Ascending aorta (tissue), 2 donors: ENCODE data around the gene VAV1. TPM values are rescaled to one million over a fixed set of nuclear protein-coding genes. Genes with fewer than 3 reads are reported as not detected.

Source experiments
- DNase-seq, 2 donors: peaks; one replicate each; pipeline ENCODE4 v3.0.0-alpha.2; 2019; ENCODE audit warnings: low spot score in 2 of 2
- H3K27ac ChIP-seq, 2 donors: fragments of 200-600 bp; sonication (generic); one replicate each; pipeline ENCODE4 v1.5.1; 2016 to 2017; ENCODE audit warnings: mild to moderate bottlenecking in 1 of 2
- H3K27me3 ChIP-seq: fragments of 200-600 bp; sonication (generic); one replicate; pipeline ENCODE4 v1.5.1; 2017
- H3K36me3 ChIP-seq, 2 donors: fragments of 200-600 bp; sonication (generic); one replicate each; pipeline ENCODE4 v1.5.1; 2016
- H3K4me1 ChIP-seq, 2 donors: fragments of 200-600 bp; sonication (generic); one replicate each; pipeline ENCODE4 v1.5.1; 2016 to 2017; ENCODE audit warnings: mild to moderate bottlenecking in 1 of 2
- H3K4me3 ChIP-seq, 2 donors: fragments of 200-600 bp; sonication (generic); one replicate each; pipeline ENCODE4 v1.5.1; 2016 to 2017; ENCODE audit warnings: mild to moderate bottlenecking in 1 of 2
- H3K9me3 ChIP-seq, 2 donors: fragments of 200-600 bp; sonication (generic); one replicate each; pipeline ENCODE4 v1.5.1; 2016
- CTCF ChIP-seq, 3 experiments: fragments of 200-600 bp in 2 of 3; fragments of 450-650 bp in 1 of 3; sonication (generic) in 2 of 3; IDR thresholded peaks; one replicate each; pipeline ENCODE4 v1.5.1; 2016 to 2019; ENCODE audit warnings: antibody characterized with exemption in 3 of 3, mild to moderate bottlenecking in 1 of 3, moderate library complexity in 1 of 3
- intact Hi-C: fragments of 100-400 bp; cut with DNase I; formaldehyde crosslinking; loops from one replicate; pipeline ENCODE4 v1.15.1; 2023
- total RNA-seq: library from RNA; depleted of rRNA; stranded (reverse); fragments of >200 nt; gene quantifications from one replicate; pipeline ENCODE4 v1.1.0, GENCODE V29; 2016

Gene VAV1
- total RNA-seq, 1 donor from 2014 or later, result 4.4 TPM

GRCh38 chr19:6812612-6813011, 40.1 kb downstream of the VAV1 start:
- intact Hi-C loops, result no loop called here
- H3K4me3 ChIP-seq, result no peak overlapping the region
- H3K9me3 ChIP-seq, result no peaks in the 10 kb centered on the region
- no peaks in the 10 kb centered on the region for H3K36me3 ChIP-seq
- no peaks in the 10 kb centered on the region for H3K27me3 ChIP-seq
- DNase-seq, result no peak
- H3K4me1 ChIP-seq, result no peaks in the 10 kb centered on the region
- TF ChIP-seq CTCF (IDR thresholded peaks at IDR 0.05), result no peak
- H3K27ac ChIP-seq, result no peak overlapping the region

GRCh38 chr19:6813659-6814058, 41.2 kb downstream of the VAV1 start:
- TF ChIP-seq CTCF (IDR thresholded peaks at IDR 0.05), result no peak
- H3K36me3 ChIP-seq, result no peaks in the 10 kb centered on the region
- no peak for DNase-seq
- intact Hi-C loops, result no loop called here
- no peaks in the 10 kb centered on the region for H3K4me1 ChIP-seq
- H3K27me3 ChIP-seq, result no peaks in the 10 kb centered on the region
- H3K9me3 ChIP-seq, result no peaks in the 10 kb centered on the region
- H3K27ac ChIP-seq, result no peak overlapping the region
- H3K4me3 ChIP-seq, result no peak overlapping the region

DNA sequence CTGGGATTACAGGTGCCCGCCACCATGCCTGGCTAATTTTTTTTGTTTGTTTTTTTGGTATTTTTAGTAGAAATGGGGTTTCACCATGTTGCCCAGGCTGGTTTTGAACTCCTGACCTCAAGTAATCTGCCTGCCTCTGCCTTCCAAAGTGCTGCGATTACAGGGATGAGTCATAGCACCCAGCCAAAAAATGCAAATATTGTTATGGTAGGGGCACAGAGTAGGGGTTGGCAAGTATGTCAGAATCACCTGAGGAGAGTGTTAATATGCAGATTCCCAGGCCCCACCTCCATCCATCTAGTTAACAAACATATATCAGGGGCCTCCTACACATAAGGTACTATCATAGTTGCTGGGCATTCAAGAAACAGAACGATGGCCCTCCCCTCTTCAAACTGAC, 44.7 kb downstream of the VAV1 start:
- Histone ChIP-seq H3K27me3 (no peaks in the 10 kb centered on the region), H3K9me3 (peaks cover 0 to 10% of the 10 kb centered on the region in 2 donors), H3K36me3 (no peaks in the 10 kb centered on the region), H3K27ac (no peak overlapping the region), H3K4me3 (no peak overlapping the region), H3K4me1 (no peaks in the 10 kb centered on the region)
- no peak for TF ChIP-seq CTCF (IDR thresholded peaks at IDR 0.05)
- no peak for DNase-seq
- intact Hi-C loops, result no loop called here

DNA sequence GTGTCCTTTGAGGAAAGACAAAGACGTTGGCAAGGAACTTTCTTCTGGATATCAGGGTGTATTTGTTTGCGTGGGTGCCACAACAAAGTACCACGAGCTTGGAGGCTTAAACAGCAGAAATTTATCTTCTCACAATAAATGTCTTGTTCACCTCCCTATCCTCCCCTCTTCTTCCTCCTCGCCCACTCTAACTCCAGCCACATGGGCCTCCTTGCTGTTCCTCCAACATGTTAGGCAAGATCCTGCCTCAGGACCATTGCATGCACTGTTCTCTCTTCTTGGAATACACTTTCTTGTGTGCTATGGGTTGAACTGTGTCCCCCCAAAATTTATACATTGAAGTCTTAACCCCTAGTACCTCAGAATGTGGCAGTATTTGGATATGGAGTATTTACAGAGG, 45.7 kb downstream of the VAV1 start:
- intact Hi-C loops, result no loop called here
- no peak for TF ChIP-seq CTCF (IDR thresholded peaks at IDR 0.05)
- Histone ChIP-seq H3K9me3 (peaks cover 0 to 10% of the 10 kb centered on the region in 2 donors), H3K4me3 (no peak overlapping the region), H3K36me3 (no peaks in the 10 kb centered on the region), H3K27me3 (no peaks in the 10 kb centered on the region), H3K4me1 (no peaks in the 10 kb centered on the region), H3K27ac (no peak overlapping the region)
- DNase-seq, result no peak

DNA sequence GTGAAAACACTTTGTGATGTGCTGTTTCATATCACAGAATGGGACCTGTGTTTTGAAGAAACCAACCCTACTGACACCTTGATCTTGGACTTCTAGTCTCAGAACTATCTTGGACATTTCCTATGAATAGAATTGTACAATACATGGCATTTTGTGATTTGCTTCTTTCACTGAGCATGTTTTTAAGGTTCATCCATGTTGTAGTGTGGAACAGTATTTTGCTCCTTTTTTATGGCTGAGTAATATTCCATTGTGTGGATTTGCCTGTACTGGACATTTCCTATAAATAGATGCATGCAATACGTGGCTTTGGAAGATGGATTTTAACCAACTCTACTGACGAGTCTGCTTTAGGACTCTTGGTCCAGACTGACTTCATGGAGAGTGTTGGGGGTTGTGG, 46.8 kb downstream of the VAV1 start:
- intact Hi-C loops, result no loop called here
- H3K27ac ChIP-seq, result no peak overlapping the region

More for the DNA sequence above, 46.8 kb downstream of the VAV1 start:
- Histone ChIP-seq H3K4me3 (no peak overlapping the region), H3K36me3 (no peaks in the 10 kb centered on the region), H3K9me3 (peaks cover 0 to 10% of the 10 kb centered on the region in 2 donors), H3K4me1 (no peaks in the 10 kb centered on the region), H3K27me3 (no peaks in the 10 kb centered on the region)
- no peak for TF ChIP-seq CTCF (IDR thresholded peaks at IDR 0.05)
- no peak for DNase-seq
